ENCODE data around the gene SENP1.
A peak's percentile ranks its signal among the peaks of the same experiment; 100 is the strongest.

Gene SENP1

GRCh38 chr12:48105321-48105866 lies 485 bp downstream of the SENP1 start:
- Histone ChIP-seq H3K27ac (ENCODE audit: low read depth, low read length) (peak overlapping the region; percentile 91), H3K4ac (ENCODE audit: low read depth, low read length) (peak overlapping the region; percentile 82), H4K91ac (ENCODE audit: low read depth, low read length) (peak overlapping the region; percentile 90), H3K36me3 (ENCODE audit: control insufficient read depth in 1 of 2, insufficient read depth in 2 of 2, low read length in 2 of 2) (no peaks in the 10 kb centered on the region), H2BK5ac (ENCODE audit: low read depth, low read length, poor library complexity) (peak overlapping the region; percentile 73), H3K27me3 (ENCODE audit: insufficient read depth, low read length) (peaks cover 2% of the 10 kb centered on the region), H2BK120ac (ENCODE audit: insufficient read depth, low read length, poor library complexity) (peak overlapping the region; percentile 78), H3K4me3 (ENCODE audit: low read depth, low read length) (peak overlapping the region; percentile 96), H4K8ac (ENCODE audit: low read depth, low read length) (peak overlapping the region; percentile 95), H3K9ac (ENCODE audit: low read length) (peak overlapping the region; percentile 90), H2AK5ac (ENCODE audit: low read length) (no peak overlapping the region), H3K9me3 (ENCODE audit: insufficient read depth, low read depth, low read length) (no peaks in the 10 kb centered on the region), H4K12ac (ENCODE audit: low read depth, low read length) (peak overlapping the region; percentile 64), H3K23ac (ENCODE audit: low read length) (no peak overlapping the region), H3K4me2 (ENCODE audit: low read length) (peak overlapping the region; percentile 90), H3K79me2 (ENCODE audit: control insufficient read depth, insufficient read depth, low read length, poor library complexity) (peaks cover 6% of the 10 kb centered on the region), H3K14ac (ENCODE audit: low read length) (peak overlapping the region; percentile 88), H3K18ac (ENCODE audit: low read length) (peak overlapping the region; percentile 74), H2AFZ (ENCODE audit: insufficient read depth, low read length, poor library complexity) (peak overlapping the region; percentile 84), H2BK12ac (ENCODE audit: low read length) (no peak overlapping the region), H3K4me1 (ENCODE audit: control insufficient read depth in 1 of 2, insufficient read depth in 2 of 2, low read length in 2 of 2) (peaks cover 3% of the 10 kb centered on the region in 2 experiments), H3K79me1 (ENCODE audit: low read length) (peaks cover 10% of the 10 kb centered on the region)
- peak; percentile 19 to 43 for DNase-seq
- no CpG with 5 or more reads among the region's 30 CpGs for WGBS (ENCODE audit: extremely low coverage, insufficient coverage, insufficient read length)

GRCh38 chr12:48104531-48104930 lies 1.3 kb downstream of the SENP1 start:
- peaks cover 6% of the 10 kb centered on the region for H3K79me2 ChIP-seq (ENCODE audit: control insufficient read depth, insufficient read depth, low read length, poor library complexity)
- no peak overlapping the region for H3K18ac ChIP-seq (ENCODE audit: low read length)
- 100% methylated on average over 1 of the region's 4 CpGs for WGBS (ENCODE audit: extremely low coverage, insufficient coverage, insufficient read length)
- no peak overlapping the region for H4K12ac ChIP-seq (ENCODE audit: low read depth, low read length)
- H3K36me3 ChIP-seq (ENCODE audit: control insufficient read depth in 1 of 2, insufficient read depth in 2 of 2, low read length in 2 of 2), result peaks cover 0 to under 1% of the 10 kb centered on the region in 2 experiments
- H3K14ac ChIP-seq (ENCODE audit: low read length), result no peak overlapping the region
- no peak overlapping the region for H3K4ac ChIP-seq (ENCODE audit: low read depth, low read length)
- no peak overlapping the region for H3K4me3 ChIP-seq (ENCODE audit: low read depth, low read length)
- H2BK12ac ChIP-seq (ENCODE audit: low read length), result no peak overlapping the region
- peak; percentile 10 to 63 for DNase-seq
- peaks cover 2% of the 10 kb centered on the region for H3K27me3 ChIP-seq (ENCODE audit: insufficient read depth, low read length)
- H3K27ac ChIP-seq (ENCODE audit: low read depth, low read length), result no peak overlapping the region
- no peak overlapping the region for H2AK5ac ChIP-seq (ENCODE audit: low read length)
- H3K79me1 ChIP-seq (ENCODE audit: low read length), result peaks cover 10% of the 10 kb centered on the region
- no peak overlapping the region for H2BK120ac ChIP-seq (ENCODE audit: insufficient read depth, low read length, poor library complexity)
- no peak overlapping the region for H3K23ac ChIP-seq (ENCODE audit: low read length)
- no peak overlapping the region for H3K9ac ChIP-seq (ENCODE audit: low read length)
- H3K9me3 ChIP-seq (ENCODE audit: insufficient read depth, low read depth, low read length), result no peaks in the 10 kb centered on the region
- no peak overlapping the region for H2AFZ ChIP-seq (ENCODE audit: insufficient read depth, low read length, poor library complexity)
- H3K4me1 ChIP-seq (ENCODE audit: control insufficient read depth in 1 of 2, insufficient read depth in 2 of 2, low read length in 2 of 2), result peaks cover 3% of the 10 kb centered on the region in 2 experiments
- H3K4me2 ChIP-seq (ENCODE audit: low read length), result peak overlapping the region; percentile 47
- H4K91ac ChIP-seq (ENCODE audit: low read depth, low read length), result no peak overlapping the region
- no peak overlapping the region for H4K8ac ChIP-seq (ENCODE audit: low read depth, low read length)
- H2BK5ac ChIP-seq (ENCODE audit: low read depth, low read length, poor library complexity), result no peak overlapping the region

- Histone ChIP-seq H4K91ac (ENCODE audit: low read depth, low read length) (no peak overlapping the region), H3K36me3 (ENCODE audit: control insufficient read depth in 1 of 2, insufficient read depth in 2 of 2, low read length in 2 of 2) (peaks cover 9 to 10% of the 10 kb centered on the region in 2 experiments), H2AFZ (ENCODE audit: insufficient read depth, low read length, poor library complexity) (no peak overlapping the region), H2BK120ac (ENCODE audit: insufficient read depth, low read length, poor library complexity) (no peak overlapping the region), H2BK12ac (ENCODE audit: low read length) (no peak overlapping the region), H3K27me3 (ENCODE audit: insufficient read depth, low read length) (no peaks in the 10 kb centered on the region), H3K9ac (ENCODE audit: low read length) (no peak overlapping the region), H4K8ac (ENCODE audit: low read depth, low read length) (no peak overlapping the region), H2BK5ac (ENCODE audit: low read depth, low read length, poor library complexity) (no peak overlapping the region), H3K4ac (ENCODE audit: low read depth, low read length) (no peak overlapping the region), H3K18ac (ENCODE audit: low read length) (no peak overlapping the region), H2AK5ac (ENCODE audit: low read length) (no peak overlapping the region), H4K12ac (ENCODE audit: low read depth, low read length) (no peak overlapping the region), H3K27ac (ENCODE audit: low read depth, low read length) (no peak overlapping the region), H3K23ac (ENCODE audit: low read length) (no peak overlapping the region), H3K79me2 (ENCODE audit: control insufficient read depth, insufficient read depth, low read length, poor library complexity) (no peaks in the 10 kb centered on the region), H3K14ac (ENCODE audit: low read length) (no peak overlapping the region), H3K9me3 (ENCODE audit: insufficient read depth, low read depth, low read length) (no peaks in the 10 kb centered on the region), H3K4me1 (ENCODE audit: control insufficient read depth in 1 of 2, insufficient read depth in 2 of 2, low read length in 2 of 2) (no peaks in the 10 kb centered on the region), H3K4me2 (ENCODE audit: low read length) (no peak overlapping the region), H3K4me3 (ENCODE audit: low read depth, low read length) (no peak overlapping the region), H3K79me1 (ENCODE audit: low read length) (no peaks in the 10 kb centered on the region)
- WGBS (ENCODE audit: extremely low coverage, insufficient coverage, insufficient read length), result no CpG with 5 or more reads among the region's 1 CpG
- DNase-seq, result peak in 1 of 2 donors; percentile 8
Measured at GRCh38 chr12:48092611-48093010, 13.3 kb downstream of the SENP1 start.

- no peak for DNase-seq
- no peak overlapping the region for H3K4me3 ChIP-seq (ENCODE audit: low read depth, low read length)
Measured at GRCh38 chr12:48086327-48086726, 19.6 kb downstream of the SENP1 start.

More at GRCh38 chr12:48086327-48086726, 19.6 kb downstream of the SENP1 start:
- Histone ChIP-seq H4K12ac (ENCODE audit: low read depth, low read length) (no peak overlapping the region), H3K79me2 (ENCODE audit: control insufficient read depth, insufficient read depth, low read length, poor library complexity) (no peaks in the 10 kb centered on the region), H2BK12ac (ENCODE audit: low read length) (no peak overlapping the region), H3K79me1 (ENCODE audit: low read length) (no peaks in the 10 kb centered on the region), H3K9me3 (ENCODE audit: insufficient read depth, low read depth, low read length) (no peaks in the 10 kb centered on the region), H3K23ac (ENCODE audit: low read length) (no peak overlapping the region), H2BK120ac (ENCODE audit: insufficient read depth, low read length, poor library complexity) (no peak overlapping the region), H3K27me3 (ENCODE audit: insufficient read depth, low read length) (no peaks in the 10 kb centered on the region), H2AFZ (ENCODE audit: insufficient read depth, low read length, poor library complexity) (no peak overlapping the region), H3K14ac (ENCODE audit: low read length) (no peak overlapping the region), H3K27ac (ENCODE audit: low read depth, low read length) (no peak overlapping the region), H3K4me2 (ENCODE audit: low read length) (no peak overlapping the region), H4K8ac (ENCODE audit: low read depth, low read length) (no peak overlapping the region), H3K9ac (ENCODE audit: low read length) (no peak overlapping the region), H2BK5ac (ENCODE audit: low read depth, low read length, poor library complexity) (no peak overlapping the region), H3K36me3 (ENCODE audit: control insufficient read depth in 1 of 2, insufficient read depth in 2 of 2, low read length in 2 of 2) (peaks cover 12 to 19% of the 10 kb centered on the region in 2 experiments), H3K4me1 (ENCODE audit: control insufficient read depth in 1 of 2, insufficient read depth in 2 of 2, low read length in 2 of 2) (no peaks in the 10 kb centered on the region), H4K91ac (ENCODE audit: low read depth, low read length) (no peak overlapping the region), H2AK5ac (ENCODE audit: low read length) (no peak overlapping the region), H3K18ac (ENCODE audit: low read length) (no peak overlapping the region), H3K4ac (ENCODE audit: low read depth, low read length) (no peak overlapping the region)
- no CpG with 5 or more reads among the region's 3 CpGs for WGBS (ENCODE audit: extremely low coverage, insufficient coverage, insufficient read length)

All from trophoblast cell (in vitro differentiated cells and primary cell).